ENCODE results near the gene FXYD1.
A peak's percentile ranks its signal among the peaks of the same experiment; 100 is the strongest.

FXYD1 gene

GRCh38 chr19:35090160-35090505 is 48.5 kb upstream of the FXYD1 start:
- TF ChIP-seq POU6F1 (CRISPR knock-in tag; IDR thresholded peaks at IDR 0.05; ENCODE audit: borderline replicate concordance, low read depth) = no peak
- no peak for ATAC-seq

- peak; percentile 78 for ATAC-seq
- TF ChIP-seq CSRNP3 (CRISPR knock-in tag; IDR thresholded peaks at IDR 0.05) (no peak), ZC3H10 (CRISPR knock-in tag; IDR thresholded peaks at IDR 0.05) (no peak), ARNTL (CRISPR knock-in tag; IDR thresholded peaks at IDR 0.05; ENCODE audit: borderline replicate concordance, low read depth) (no peak), ZFP3 (CRISPR knock-in tag; IDR thresholded peaks at IDR 0.05) (no peak), ZNF70 (CRISPR knock-in tag; IDR thresholded peaks at IDR 0.05) (no peak), ZNF8 (CRISPR knock-in tag; IDR thresholded peaks at IDR 0.05) (no peak)
Measured at GRCh38 chr19:35090506-35091214, 48.0 kb upstream of the FXYD1 start.

- no peak for TF ChIP-seq PATZ1 (CRISPR knock-in tag; IDR thresholded peaks at IDR 0.05; ENCODE audit: borderline replicate concordance)
- TF ChIP-seq ZNF8 (CRISPR knock-in tag; IDR thresholded peaks at IDR 0.05) = no peak
- TF ChIP-seq CSRNP3 (CRISPR knock-in tag; IDR thresholded peaks at IDR 0.05) = no peak
- TF ChIP-seq CREB5 (CRISPR knock-in tag; IDR thresholded peaks at IDR 0.05; ENCODE audit: low read depth) = no peak
- no peak for TF ChIP-seq TSHZ2 (CRISPR knock-in tag; IDR thresholded peaks at IDR 0.05)
- no peak for TF ChIP-seq ZC3H10 (CRISPR knock-in tag; IDR thresholded peaks at IDR 0.05)
- TF ChIP-seq ARNTL (CRISPR knock-in tag; IDR thresholded peaks at IDR 0.05; ENCODE audit: borderline replicate concordance, low read depth) = no peak
- no peak for TF ChIP-seq SNAI2 (CRISPR knock-in tag; IDR thresholded peaks at IDR 0.05)
- TF ChIP-seq ZNF70 (CRISPR knock-in tag; IDR thresholded peaks at IDR 0.05) = no peak
- TF ChIP-seq RARB (CRISPR knock-in tag; IDR thresholded peaks at IDR 0.05) = no peak
Measured at GRCh38 chr19:35093430-35093829, 45.2 kb upstream of the FXYD1 start.

GRCh38 chr19:35093941-35094647 is 44.5 kb upstream of the FXYD1 start:
- no peak for ATAC-seq
- TF ChIP-seq ARNTL (CRISPR knock-in tag; IDR thresholded peaks at IDR 0.05; ENCODE audit: borderline replicate concordance, low read depth) (no peak), ZNF8 (CRISPR knock-in tag; IDR thresholded peaks at IDR 0.05) (no peak), CREB5 (CRISPR knock-in tag; IDR thresholded peaks at IDR 0.05; ENCODE audit: low read depth) (no peak), ZFP30 (CRISPR knock-in tag; IDR thresholded peaks at IDR 0.05) (no peak), GLIS3 (CRISPR knock-in tag; IDR thresholded peaks at IDR 0.05) (no peak)

More at GRCh38 chr19:35093430-35093829, 45.2 kb upstream of the FXYD1 start:
- ATAC-seq = no peak

All from SK-N-SH treated with all-trans-retinoic acid at 6 μM for 48 hours (cell line).